ENCODE results near the gene ADCYAP1.

DNA sequence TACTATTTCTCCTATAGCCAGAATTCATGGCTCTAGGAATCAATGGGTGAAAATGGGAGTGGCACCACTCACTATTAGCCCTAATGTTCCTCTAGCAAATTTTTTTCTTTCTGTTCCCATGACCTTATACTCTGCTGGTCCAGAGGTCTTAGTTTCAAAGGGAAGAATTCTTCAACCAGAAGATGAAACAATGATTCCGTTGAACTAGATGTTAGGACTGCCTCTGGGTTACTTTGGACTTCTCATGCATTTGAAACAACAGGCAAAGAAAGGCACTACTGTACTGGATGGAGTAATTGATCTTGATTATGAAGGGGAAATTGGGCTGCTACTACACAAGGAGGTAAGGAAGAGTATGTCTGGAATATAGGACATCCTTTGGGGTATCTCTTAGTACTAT lies 18.6 kb upstream of the ADCYAP1 start:
- TF ChIP-seq CTCF (IDR thresholded peaks at IDR 0.05) (no peak), POLR2A (IDR thresholded peaks at IDR 0.05) (no peak)
